Breast epithelium (tissue), 4 donors: ENCODE measurements around the gene ATOX1. TPM values are rescaled to one million over a fixed set of nuclear protein-coding genes. Genes with fewer than 3 reads are reported as not detected.
A peak's percentile ranks its signal among the peaks of the same experiment; 100 is the strongest.

Source experiments
- DNase-seq, 2 donors: peaks; one replicate each; pipeline ENCODE4 v3.0.0-alpha.2; 2019; ENCODE audit warnings: low spot score in 2 of 2
- H3K27ac ChIP-seq, 2 donors: fragments of 200-600 bp; sonication (generic) in 1 of 2; one replicate each; pipeline ENCODE4 v1.5.1; 2016 to 2019; ENCODE audit warnings: mild to moderate bottlenecking in 1 of 2
- H3K27me3 ChIP-seq, 2 donors: fragments of 200-600 bp; sonication (generic) in 1 of 2; one replicate each; pipeline versions ENCODE4 v1.5.1 to v1.6.0; 2017 to 2019; ENCODE audit warnings: control low read depth in 1 of 2, mild to moderate bottlenecking in 1 of 2
- H3K36me3 ChIP-seq: fragments of 200-600 bp; one replicate; pipeline ENCODE4 v1.5.1; 2019
- H3K4me1 ChIP-seq, 2 donors: fragments of 200-600 bp; sonication (generic); one replicate each; pipeline ENCODE4 v1.5.1; 2016 to 2019; ENCODE audit warnings: control low read depth in 1 of 2
- H3K4me3 ChIP-seq, 3 donors: fragments of 200-600 bp; sonication (generic); 1 replicate in 2 of 3; 2 replicates in 1 of 3; pipeline ENCODE4 v1.5.1; 2016 to 2019; ENCODE audit warnings: mild to moderate bottlenecking in 3 of 3, moderate library complexity in 2 of 3
- H3K9me3 ChIP-seq, 2 donors: fragments of 200-600 bp; sonication (generic) in 1 of 2; one replicate each; pipeline ENCODE4 v1.5.1; 2016 to 2019; ENCODE audit warnings: control low read depth in 1 of 2
- POLR2A ChIP-seq: fragments of 450-650 bp; IDR thresholded peaks from one replicate; pipeline ENCODE4 v1.6.1; 2016; ENCODE audit warnings: antibody characterized with exemption, mild to moderate bottlenecking, moderate library complexity
- POLR2AphosphoS5 ChIP-seq, 3 donors: sonication (generic); formaldehyde crosslinking; IDR thresholded peaks; one replicate each; pipeline ENCODE4 v1.6.1; 2017; ENCODE audit warnings: antibody characterized with exemption in 3 of 3
- intact Hi-C: fragments of 100-400 bp; cut with DNase I; formaldehyde crosslinking; loops from one replicate; pipeline ENCODE4 v1.15.1; 2023; ENCODE audit warnings: low total_unique reads
- total RNA-seq, 3 donors: library from RNA; depleted of rRNA; stranded (reverse); fragments of >200 nt; gene quantifications; one replicate each; pipeline ENCODE4 v1.1.0, GENCODE V29; 2016
- TF ChIP-seq, protein P1 (sequence below), 3 donors: fragments of 450-650 bp; IDR thresholded peaks; one replicate each; pipeline ENCODE4 v1.5.1; 2016 to 2017; ENCODE audit warnings: antibody characterized with exemption in 3 of 3, mild to moderate bottlenecking in 3 of 3, moderate library complexity in 3 of 3

Gene ATOX1
- total RNA-seq, 3 donors from 2014 or later = 119 to 138 (median 120) TPM

DNA sequence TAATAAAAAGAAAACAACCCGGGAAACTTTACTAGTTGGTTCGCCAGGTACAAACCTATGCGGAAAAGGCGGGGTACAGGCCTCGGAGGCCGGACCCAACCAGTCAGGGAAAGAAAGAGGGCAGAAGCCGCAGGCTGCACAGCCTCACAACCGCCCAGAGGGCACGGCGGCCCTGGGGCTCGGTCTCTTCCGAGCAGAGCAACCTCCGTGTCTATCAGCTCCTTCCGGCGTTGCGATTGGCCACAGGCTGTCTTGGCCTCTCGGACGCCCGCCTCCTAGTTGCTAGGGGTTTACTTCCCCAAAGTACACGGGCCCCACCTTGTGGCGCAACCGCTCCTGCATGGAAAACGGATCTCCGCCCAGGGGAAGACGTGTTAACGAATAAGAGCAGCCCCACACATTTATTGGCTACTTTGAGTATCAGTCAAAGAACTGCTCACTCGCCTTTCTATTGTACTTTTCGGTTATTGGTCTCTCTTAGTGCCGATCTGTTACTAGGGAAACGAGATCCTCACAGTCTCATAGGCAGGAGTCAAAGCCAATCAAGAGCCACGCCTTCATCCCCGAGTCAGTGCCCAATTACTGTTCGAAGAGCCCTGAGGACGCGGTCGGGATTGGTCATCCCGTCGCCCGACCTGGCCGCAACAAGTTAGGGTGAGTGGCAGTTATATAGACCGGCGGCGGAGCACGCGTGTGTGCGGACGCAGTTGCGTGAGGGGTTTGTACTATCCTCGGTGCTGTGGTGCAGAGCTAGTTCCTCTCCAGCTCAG lies 13.0 kb upstream of the ATOX1 start, which contains the start of gene G3BP1:
TSS of gene G3BP1 (plus strand) at position 696 of the 770 bp plus-strand sequence. CDS start 14,667 bp downstream, outside the sequence.
- TF ChIP-seq POLR2AphosphoS5 (IDR thresholded peaks at IDR 0.05) (peak; percentile 96 to 98 (median 97)), POLR2A (peak; percentile 95)
- TF ChIP-seq, protein P1, sequence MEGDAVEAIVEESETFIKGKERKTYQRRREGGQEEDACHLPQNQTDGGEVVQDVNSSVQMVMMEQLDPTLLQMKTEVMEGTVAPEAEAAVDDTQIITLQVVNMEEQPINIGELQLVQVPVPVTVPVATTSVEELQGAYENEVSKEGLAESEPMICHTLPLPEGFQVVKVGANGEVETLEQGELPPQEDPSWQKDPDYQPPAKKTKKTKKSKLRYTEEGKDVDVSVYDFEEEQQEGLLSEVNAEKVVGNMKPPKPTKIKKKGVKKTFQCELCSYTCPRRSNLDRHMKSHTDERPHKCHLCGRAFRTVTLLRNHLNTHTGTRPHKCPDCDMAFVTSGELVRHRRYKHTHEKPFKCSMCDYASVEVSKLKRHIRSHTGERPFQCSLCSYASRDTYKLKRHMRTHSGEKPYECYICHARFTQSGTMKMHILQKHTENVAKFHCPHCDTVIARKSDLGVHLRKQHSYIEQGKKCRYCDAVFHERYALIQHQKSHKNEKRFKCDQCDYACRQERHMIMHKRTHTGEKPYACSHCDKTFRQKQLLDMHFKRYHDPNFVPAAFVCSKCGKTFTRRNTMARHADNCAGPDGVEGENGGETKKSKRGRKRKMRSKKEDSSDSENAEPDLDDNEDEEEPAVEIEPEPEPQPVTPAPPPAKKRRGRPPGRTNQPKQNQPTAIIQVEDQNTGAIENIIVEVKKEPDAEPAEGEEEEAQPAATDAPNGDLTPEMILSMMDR (IDR thresholded peaks at IDR 0.05) = peak in 2 of 3 donors; percentile 37 to 46

DNA sequence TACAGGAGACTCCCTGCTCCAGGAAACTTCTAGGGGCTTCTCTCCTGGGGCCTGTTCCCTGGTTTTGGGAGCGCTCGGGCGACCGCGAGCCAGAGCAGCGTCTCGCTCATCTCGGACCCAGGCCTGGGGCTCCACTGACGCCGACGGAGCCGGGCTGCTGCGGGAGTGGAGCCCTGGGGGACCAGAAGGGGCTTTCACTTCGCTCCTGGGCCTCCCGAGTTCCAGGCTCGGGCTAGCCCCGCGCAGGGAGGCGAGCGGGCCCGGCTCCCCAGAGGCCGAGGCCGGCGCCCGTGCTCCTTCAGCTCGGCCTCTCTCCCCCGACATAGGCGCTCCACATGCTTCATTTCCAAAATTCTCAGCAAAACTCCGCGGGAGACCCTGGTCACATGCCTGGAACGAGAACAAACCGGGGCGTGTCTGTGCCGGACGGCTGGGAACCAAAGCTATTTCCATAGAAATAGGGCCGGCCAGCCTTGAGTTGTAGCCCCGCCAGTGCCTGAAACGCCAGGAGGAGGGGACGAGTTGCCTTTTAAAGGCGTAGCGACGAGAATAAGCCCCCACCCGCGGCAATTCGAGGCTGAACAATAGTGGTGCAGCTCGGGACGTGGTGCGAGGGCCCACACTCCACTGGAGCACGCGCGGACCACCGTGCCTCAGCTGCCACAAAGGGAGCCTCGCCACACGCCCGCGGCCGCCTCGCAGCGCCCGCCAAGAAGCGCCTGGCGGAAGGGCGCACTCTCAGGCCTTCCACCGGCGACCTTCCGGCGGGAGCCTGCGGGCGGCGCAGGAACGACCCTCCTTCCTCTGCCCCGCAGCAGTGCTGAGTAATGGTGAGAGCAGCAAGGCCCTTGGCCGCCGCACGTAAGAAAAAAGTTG lies 12.2 kb upstream of the ATOX1 start:
- Histone ChIP-seq H3K36me3 (no peaks in the 10 kb centered on the region), H3K4me3 (peak overlapping the region; percentile 65 to 92 (median 69)), H3K9me3 (no peaks in the 10 kb centered on the region), H3K27ac (peak overlapping the region; percentile 97 to 98), H3K27me3 (no peaks in the 10 kb centered on the region), H3K4me1 (peaks cover 3 to 16% of the 10 kb centered on the region in 2 donors)
- TF ChIP-seq POLR2AphosphoS5 (IDR thresholded peaks at IDR 0.05) (no peak), POLR2A (no peak)
- TF ChIP-seq, protein P1 (IDR thresholded peaks at IDR 0.05) = no peak
- intact Hi-C loops = no loop called here
- peak; percentile 68 to 69 for DNase-seq

More for the DNA sequence above, 13.0 kb upstream of the ATOX1 start, which contains the start of gene G3BP1:
- peak; percentile 100 for DNase-seq
- Histone ChIP-seq H3K4me1 (peaks cover 3 to 16% of the 10 kb centered on the region in 2 donors), H3K36me3 (no peaks in the 10 kb centered on the region), H3K9me3 (no peaks in the 10 kb centered on the region), H3K4me3 (peak within 1 kb of the TSS; percentile 65 to 92 (median 92)), H3K27ac (peak within 1 kb of the TSS; percentile 97 to 98), H3K27me3 (no peaks in the 10 kb centered on the region)
- intact Hi-C loops = no loop called here

DNA sequence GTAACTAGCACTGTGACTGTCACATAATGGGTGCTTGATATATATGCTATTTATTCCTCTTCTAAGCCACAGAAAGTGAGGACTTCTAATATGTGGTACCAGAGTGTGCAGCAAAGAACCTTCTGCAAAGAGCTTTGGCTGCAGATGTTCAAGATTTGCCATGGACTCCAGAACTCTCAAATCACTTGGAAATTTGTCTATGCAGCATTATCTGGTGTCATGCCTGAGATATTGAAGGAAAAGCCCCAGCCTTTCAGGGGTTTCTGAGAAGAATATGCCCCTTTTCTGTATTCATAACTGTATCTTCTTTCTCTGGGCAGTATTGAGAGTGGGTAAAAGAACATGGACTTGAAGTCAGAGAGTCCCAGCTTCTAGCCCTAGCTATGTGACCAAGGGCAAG lies 8.5 kb upstream of the ATOX1 start:
- H3K4me1 ChIP-seq = peaks cover 0 to 3% of the 10 kb centered on the region in 2 donors
- intact Hi-C loops = no loop called here
- no peaks in the 10 kb centered on the region for H3K27me3 ChIP-seq
- H3K9me3 ChIP-seq = no peaks in the 10 kb centered on the region
- TF ChIP-seq POLR2A = no peak
- TF ChIP-seq, protein P1 (IDR thresholded peaks at IDR 0.05) = no peak
- no peak for TF ChIP-seq POLR2AphosphoS5 (IDR thresholded peaks at IDR 0.05)
- no peak overlapping the region for H3K27ac ChIP-seq
- DNase-seq = no peak
- no peaks in the 10 kb centered on the region for H3K36me3 ChIP-seq
- no peak overlapping the region for H3K4me3 ChIP-seq

DNA sequence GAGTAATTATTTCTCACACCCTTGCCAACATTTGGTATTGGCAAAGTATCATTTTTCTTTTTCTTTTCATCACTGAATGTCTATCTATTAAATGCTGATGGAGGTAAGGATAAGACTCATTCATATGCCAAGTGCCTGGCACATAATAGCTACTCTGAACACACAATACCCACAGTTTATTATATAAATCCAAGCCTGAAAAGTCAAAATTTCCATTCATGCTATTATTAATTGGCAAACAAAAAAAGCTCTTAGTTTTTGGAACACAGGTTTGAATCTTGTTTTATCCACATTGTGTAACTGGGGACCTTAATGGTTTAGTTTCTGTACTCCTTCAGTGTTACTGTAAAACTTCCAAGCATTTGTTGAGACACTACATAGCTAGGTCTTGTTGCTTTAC lies 6.4 kb upstream of the ATOX1 start:
- no peak overlapping the region for H3K4me3 ChIP-seq
- intact Hi-C loops = no loop called here
- H3K27me3 ChIP-seq = no peaks in the 10 kb centered on the region
- no peak for DNase-seq
- H3K27ac ChIP-seq = no peak overlapping the region
- H3K9me3 ChIP-seq = no peaks in the 10 kb centered on the region
- H3K4me1 ChIP-seq = no peaks in the 10 kb centered on the region
- H3K36me3 ChIP-seq = no peaks in the 10 kb centered on the region
- TF ChIP-seq, protein P1 (IDR thresholded peaks at IDR 0.05) = no peak
- TF ChIP-seq POLR2A (no peak), POLR2AphosphoS5 (IDR thresholded peaks at IDR 0.05) (no peak)

DNA sequence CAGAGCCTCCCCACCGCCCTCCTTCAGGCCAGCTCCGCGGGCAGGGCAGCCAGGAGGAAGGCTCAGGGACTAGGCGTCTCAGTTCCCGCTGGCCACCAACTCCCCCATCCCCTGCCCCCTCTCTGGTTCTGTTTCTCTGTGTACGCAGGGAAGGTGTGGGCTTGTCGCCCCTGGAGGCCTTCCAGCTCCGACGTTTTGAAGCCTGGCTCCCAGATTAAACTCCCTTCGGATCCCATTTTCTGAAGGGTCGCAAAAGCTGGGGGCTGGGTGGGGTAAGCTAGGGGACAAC lies 346 bp downstream of the ATOX1 start:
- no peaks in the 10 kb centered on the region for H3K9me3 ChIP-seq
- peaks cover 7 to 8% of the 10 kb centered on the region in 2 donors for H3K4me1 ChIP-seq
- no peak for DNase-seq
- peak overlapping the region; percentile 65 to 90 (median 81) for H3K4me3 ChIP-seq
- H3K27ac ChIP-seq = peak overlapping the region; percentile 83 to 91
- TF ChIP-seq, protein P1 (IDR thresholded peaks at IDR 0.05) = no peak
- no peaks in the 10 kb centered on the region for H3K27me3 ChIP-seq
- H3K36me3 ChIP-seq = no peaks in the 10 kb centered on the region
- intact Hi-C loops = no loop called here
